SK-N-MC (cell line): ENCODE results near the gene RPS6KA5.
"Not testable (repeated sequence)": the region's sequence is repeated elsewhere in the genome, so short reads cannot be mapped to it uniquely, and the experiment has no call there.

ENCODE experiments used
- DNase-seq: peaks from one replicate; pipeline ENCODE4 v3.0.0-alpha.2; 2011; ENCODE audit warnings: low read depth, low spot score
- H3K27ac ChIP-seq: fragments of 200-600 bp; sonication (generic); 2 replicates; pipeline ENCODE4 v1.5.1; 2016; ENCODE audit warnings: mixed run types
- H3K36me3 ChIP-seq: fragments of 200-600 bp; sonication (generic); 2 replicates; pipeline ENCODE4 v1.6.1; 2017; ENCODE audit warnings: antibody characterized with exemption, low read length, mixed read lengths; ENCODE audit not compliant: insufficient read depth
- H3K4me3 ChIP-seq: fragments of 200-600 bp; sonication (generic); 2 replicates; pipeline ENCODE4 v1.5.1; 2016
- H3K9ac ChIP-seq: fragments of 200-600 bp; sonication (generic); 2 replicates; pipeline ENCODE4 v1.8.0; 2017; ENCODE audit warnings: mixed run types, mixed read lengths; ENCODE audit not compliant: insufficient read length
- H3K9me3 ChIP-seq: fragments of 200-600 bp; sonication (generic); 2 replicates; pipeline ENCODE4 v1.6.1; 2017; ENCODE audit warnings: low read depth, mild to moderate bottlenecking, antibody characterized with exemption, low read length, moderate library complexity, mixed read lengths
- EZH2 ChIP-seq: fragments of 200-600 bp; sonication (generic); IDR thresholded peaks from one replicate; pipeline ENCODE4 v1.6.1; 2017; ENCODE audit warnings: antibody characterized with exemption
- FOXP2 ChIP-seq: optimal IDR thresholded peaks from 2 replicates; pipeline ENCODE3; 2011; ENCODE audit warnings: mild to moderate bottlenecking, moderate library complexity; ENCODE audit not compliant: insufficient read depth; ENCODE audit errors: extremely low read length, control extremely low read depth
- POLR2AphosphoS5 ChIP-seq: IDR thresholded peaks from 2 replicates; pipeline ENCODE4 v1.6.1; 2012; ENCODE audit warnings: mild to moderate bottlenecking, low read depth, low read length, borderline replicate concordance

Gene RPS6KA5

GRCh38 chr14:91060351-91061055 is at the start of gene RPS6KA5:
Gene RPS6KA5 (minus strand): TSS chr14:91060641. CDS start chr14:91060434, 207 bp downstream.
- Histone ChIP-seq H3K9me3 (no peaks in the 10 kb centered on the region), H3K4me3 (peak within 1 kb of the TSS; percentile 92), H3K27ac (no peak within 1 kb of the TSS), H3K9ac (peak within 1 kb of the TSS; percentile 80), H3K36me3 (no peaks in the 10 kb centered on the region)
- TF ChIP-seq FOXP2: peak; percentile 94
- no peak for TF ChIP-seq EZH2
- TF ChIP-seq POLR2AphosphoS5: peak; percentile 54; the same call in 1 of the 2 replicates
- DNase-seq: peak; percentile 99

- no peak for DNase-seq
- no peak overlapping the region for H3K27ac ChIP-seq
- no peak overlapping the region for H3K4me3 ChIP-seq
- H3K9me3 ChIP-seq: no peaks in the 10 kb centered on the region
- no peaks in the 10 kb centered on the region for H3K36me3 ChIP-seq
- TF ChIP-seq EZH2: no peak
- TF ChIP-seq POLR2AphosphoS5: no peak
- no peak for TF ChIP-seq FOXP2
- no peak overlapping the region for H3K9ac ChIP-seq
Measured at GRCh38 chr14:91108941-91109611, 48.6 kb upstream of the RPS6KA5 start.

GRCh38 chr14:91103116-91103515 is 42.7 kb upstream of the RPS6KA5 start:
- no peak for DNase-seq
- Histone ChIP-seq H3K4me3 (no peak overlapping the region), H3K9me3 (no peaks in the 10 kb centered on the region), H3K9ac (no peak overlapping the region), H3K36me3 (no peaks in the 10 kb centered on the region), H3K27ac (no peak overlapping the region)
- TF ChIP-seq FOXP2: no peak
- TF ChIP-seq EZH2: no peak
- TF ChIP-seq POLR2AphosphoS5: no peak

GRCh38 chr14:91100102-91100501 is 39.7 kb upstream of the RPS6KA5 start:
- H3K4me3 ChIP-seq: no peak overlapping the region
- no peaks in the 10 kb centered on the region for H3K9me3 ChIP-seq
- no peak for DNase-seq
- no peak overlapping the region for H3K27ac ChIP-seq
- H3K9ac ChIP-seq: no peak overlapping the region
- H3K36me3 ChIP-seq: no peaks in the 10 kb centered on the region
- no peak for TF ChIP-seq FOXP2
- TF ChIP-seq EZH2: no peak
- no peak for TF ChIP-seq POLR2AphosphoS5

GRCh38 chr14:91098591-91098990 is 38.1 kb upstream of the RPS6KA5 start:
- Histone ChIP-seq H3K4me3 (no peak overlapping the region), H3K9ac (no peak overlapping the region), H3K36me3 (no peaks in the 10 kb centered on the region), H3K27ac (no peak overlapping the region), H3K9me3 (no peaks in the 10 kb centered on the region)
- TF ChIP-seq POLR2AphosphoS5 (no peak), FOXP2 (no peak)
- no peak for DNase-seq

- DNase-seq: not testable (repeated sequence)
Measured at GRCh38 chr14:91097657-91098056, 37.2 kb upstream of the RPS6KA5 start.

GRCh38 chr14:91095178-91095577 is 34.7 kb upstream of the RPS6KA5 start:
- TF ChIP-seq POLR2AphosphoS5 (no peak), EZH2 (no peak), FOXP2 (no peak)
- Histone ChIP-seq H3K4me3 (no peak overlapping the region), H3K9me3 (no peaks in the 10 kb centered on the region), H3K36me3 (no peaks in the 10 kb centered on the region), H3K9ac (no peak overlapping the region), H3K27ac (no peak overlapping the region)
- no peak for DNase-seq

More at GRCh38 chr14:91097657-91098056, 37.2 kb upstream of the RPS6KA5 start:
- not testable (repeated sequence) for H3K36me3 ChIP-seq, H3K9ac ChIP-seq, H3K27ac ChIP-seq, H3K4me3 ChIP-seq, H3K9me3 ChIP-seq

GRCh38 chr14:91094772-91095171 is 34.3 kb upstream of the RPS6KA5 start:
- Histone ChIP-seq H3K9ac (no peak overlapping the region), H3K9me3 (no peaks in the 10 kb centered on the region), H3K36me3 (no peaks in the 10 kb centered on the region), H3K4me3 (no peak overlapping the region), H3K27ac (no peak overlapping the region)
- no peak for DNase-seq
- TF ChIP-seq POLR2AphosphoS5 (no peak), EZH2 (no peak), FOXP2 (no peak)

GRCh38 chr14:91093743-91094472 is 33.5 kb upstream of the RPS6KA5 start:
- not testable (repeated sequence) for H3K9ac ChIP-seq, H3K9me3 ChIP-seq, H3K27ac ChIP-seq, H3K36me3 ChIP-seq, DNase-seq, H3K4me3 ChIP-seq
